HFFc6 (cell line): ENCODE results near the gene CHTOP. TPM values are rescaled to one million over a fixed set of nuclear protein-coding genes. Genes with fewer than 3 reads are reported as not detected.

Experiments
- DNase-seq: peaks from one replicate; pipeline ENCODE4 v3.0.0-alpha.2; 2018
- H3K27ac Mint-ChIP-seq: 2 replicates; pipeline ENCODE4 v1.8.0; 2020; ENCODE audit warnings: mild to moderate bottlenecking, mixed read lengths
- H3K27me3 Mint-ChIP-seq: 2 replicates; pipeline ENCODE4 v1.8.0; 2021; ENCODE audit warnings: mild to moderate bottlenecking, moderate library complexity, mixed read lengths; ENCODE audit not compliant: insufficient read depth
- H3K36me3 Mint-ChIP-seq: 2 replicates; pipeline ENCODE4 v1.8.0; 2021; ENCODE audit warnings: low read depth, mixed read lengths
- H3K4me1 Mint-ChIP-seq: 2 replicates; pipeline ENCODE4 v1.8.0; 2020; ENCODE audit warnings: low read depth, mixed read lengths
- H3K4me3 Mint-ChIP-seq: 2 replicates; pipeline ENCODE4 v1.8.0; 2020; ENCODE audit warnings: mild to moderate bottlenecking, moderate library complexity, mixed read lengths
- H3K9me3 Mint-ChIP-seq: 2 replicates; pipeline ENCODE4 v1.8.0; 2020; ENCODE audit warnings: mild to moderate bottlenecking, mixed read lengths
- CTCF ChIP-seq: fragments of 200-600 bp; sonication (generic); IDR thresholded peaks from 2 replicates; pipeline ENCODE4 v1.5.0; 2021; ENCODE audit warnings: antibody characterized with exemption, mild to moderate bottlenecking
- total RNA-seq, 6 experiments: library from RNA; stranded (reverse); fragmentation: NEBNext Ultra II Directional; extraction: Animal tissue kit (Norgen Biotek cat#: 25700); gene quantifications; 2 replicates in 1 of 6; 3 replicates in 5 of 6; pipeline ENCODE4 v1.2.3, GENCODE V29; 2021

The CHTOP gene
- total RNA-seq, 6 experiments from 2014 or later: 48.1 to 57.9 (median 53.9) TPM

- TF ChIP-seq CTCF: no peak
- no peak for DNase-seq
- H3K4me1 Mint-ChIP-seq: peaks cover 49% of the 10 kb centered on the region
- peak within 1 kb of the TSS; percentile 73 for H3K27ac Mint-ChIP-seq
- H3K36me3 Mint-ChIP-seq: peaks cover 17% of the 10 kb centered on the region
- no peaks in the 10 kb centered on the region for H3K9me3 Mint-ChIP-seq
- peaks cover 3% of the 10 kb centered on the region; the same call in 1 of the 2 replicates for H3K27me3 Mint-ChIP-seq
- peak within 1 kb of the TSS; percentile 16; the same call in 1 of the 2 replicates for H3K4me3 Mint-ChIP-seq
These were observed 17.5 kb upstream of the CHTOP start, which contains the start of gene S100A14 for GRCh38 chr1:153616144-153616916. S100A14 (minus strand) TSS chr1:153616325; CDS start chr1:153615858, 467 bp downstream.

- Mint-ChIP-seq H3K27me3 (peaks cover 3% of the 10 kb centered on the region; the same call in 1 of the 2 replicates), H3K27ac (peak overlapping the region; percentile 73)
These were observed 17.0 kb upstream of the CHTOP start for GRCh38 chr1:153616917-153617311.

GRCh38 chr1:153617663-153618062, 16.2 kb upstream of the CHTOP start:
- Mint-ChIP-seq H3K36me3 (peaks cover 13% of the 10 kb centered on the region), H3K9me3 (no peaks in the 10 kb centered on the region), H3K27ac (peak overlapping the region; percentile 73), H3K4me3 (no peak overlapping the region), H3K27me3 (peaks cover 3% of the 10 kb centered on the region; the same call in 1 of the 2 replicates), H3K4me1 (peaks cover 44% of the 10 kb centered on the region)
- DNase-seq: peak; percentile 71
- TF ChIP-seq CTCF: peak; percentile 91

More at GRCh38 chr1:153616917-153617311, 17.0 kb upstream of the CHTOP start:
- TF ChIP-seq CTCF: no peak
- H3K4me3 Mint-ChIP-seq: peak overlapping the region; percentile 16; the same call in 1 of the 2 replicates
- H3K36me3 Mint-ChIP-seq: peaks cover 11% of the 10 kb centered on the region
- peaks cover 44% of the 10 kb centered on the region for H3K4me1 Mint-ChIP-seq
- H3K9me3 Mint-ChIP-seq: no peaks in the 10 kb centered on the region
- DNase-seq: no peak

GRCh38 chr1:153619171-153619570, 14.7 kb upstream of the CHTOP start:
- H3K9me3 Mint-ChIP-seq: no peaks in the 10 kb centered on the region
- no peak overlapping the region for H3K27ac Mint-ChIP-seq
- DNase-seq: no peak
- TF ChIP-seq CTCF: no peak
- peaks cover 3% of the 10 kb centered on the region; the same call in 1 of the 2 replicates for H3K27me3 Mint-ChIP-seq
- peaks cover 41% of the 10 kb centered on the region for H3K4me1 Mint-ChIP-seq
- no peak overlapping the region for H3K4me3 Mint-ChIP-seq
- H3K36me3 Mint-ChIP-seq: peaks cover 24% of the 10 kb centered on the region

- Mint-ChIP-seq H3K36me3 (peaks cover 44% of the 10 kb centered on the region), H3K9me3 (no peaks in the 10 kb centered on the region), H3K27me3 (peaks cover 7% of the 10 kb centered on the region), H3K4me1 (peaks cover 53% of the 10 kb centered on the region), H3K27ac (no peak overlapping the region; the same call in 1 of the 2 replicates), H3K4me3 (no peak overlapping the region)
- no peak for TF ChIP-seq CTCF
- DNase-seq: no peak
These were observed 10.8 kb upstream of the CHTOP start for GRCh38 chr1:153623101-153623500.
